ENCODE data around the gene TMEM132D.

- TF ChIP-seq EZH2 (IDR thresholded peaks at IDR 0.05) (no peak), CTCF (IDR thresholded peaks at IDR 0.05) (no peak), EZH2phosphoT487 (IDR thresholded peaks at IDR 0.05) (no peak)
Observed at GRCh38 chr12:129053232-129053631, 850.6 kb downstream of the TMEM132D start.
